ENCODE measurements around the gene FBLN7. TPM values are rescaled to one million over a fixed set of nuclear protein-coding genes. Genes with fewer than 3 reads are reported as not detected.

Gene FBLN7
- total RNA-seq, 1 experiment from 2014 or later: 4.1 TPM

DNA sequence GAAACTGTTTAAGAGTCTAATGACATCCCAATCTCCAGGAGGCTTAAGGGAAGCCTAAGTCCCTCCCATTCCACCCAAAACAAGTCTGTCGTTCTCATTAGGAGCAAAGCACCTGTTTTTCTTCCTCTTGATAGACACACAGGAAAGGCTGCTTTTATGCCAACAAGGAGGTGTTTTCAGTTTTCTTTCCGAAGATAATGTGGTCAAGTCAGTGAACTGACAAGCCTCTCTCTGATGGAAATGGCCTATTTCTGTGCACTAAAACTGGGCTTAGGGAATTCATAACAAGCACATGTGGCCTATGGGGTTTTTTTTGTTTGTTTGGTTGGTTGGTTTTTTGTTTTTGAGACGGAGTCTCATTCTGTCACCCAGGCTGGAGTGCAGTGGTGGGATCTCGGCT is 36.2 kb downstream of the FBLN7 start:
- Histone ChIP-seq H3K4me3 (ENCODE audit: low read depth, low read length, poor library complexity, severe bottlenecking) (no peak overlapping the region), H3K27me3 (replicated peaks; ENCODE audit: insufficient read depth, low read depth, low read length, poor library complexity) (no peaks in the 10 kb centered on the region), H3K36me3 (ENCODE audit: insufficient read depth, low read length, poor library complexity, severe bottlenecking) (no peaks in the 10 kb centered on the region), H3K4me1 (ENCODE audit: insufficient read depth, low read length, poor library complexity, severe bottlenecking) (peaks cover 38% of the 10 kb centered on the region), H3K27ac (ENCODE audit: low read depth, low read length, poor library complexity, severe bottlenecking) (peak overlapping the region; percentile 78), H3K9me3 (ENCODE audit: low read depth, low read length, poor library complexity, severe bottlenecking) (no peaks in the 10 kb centered on the region)
- ChIA-PET POLR2A (ENCODE audit: low non-redundant PET) (no interaction called here), CTCF (no interaction called here)
- intact Hi-C loops (cut with micrococcal nuclease; ENCODE audit: unreplicated experiment): no loop called here
- DNase-seq (ENCODE audit: low spot score): peak; percentile 15
- TF ChIP-seq, protein P1, sequence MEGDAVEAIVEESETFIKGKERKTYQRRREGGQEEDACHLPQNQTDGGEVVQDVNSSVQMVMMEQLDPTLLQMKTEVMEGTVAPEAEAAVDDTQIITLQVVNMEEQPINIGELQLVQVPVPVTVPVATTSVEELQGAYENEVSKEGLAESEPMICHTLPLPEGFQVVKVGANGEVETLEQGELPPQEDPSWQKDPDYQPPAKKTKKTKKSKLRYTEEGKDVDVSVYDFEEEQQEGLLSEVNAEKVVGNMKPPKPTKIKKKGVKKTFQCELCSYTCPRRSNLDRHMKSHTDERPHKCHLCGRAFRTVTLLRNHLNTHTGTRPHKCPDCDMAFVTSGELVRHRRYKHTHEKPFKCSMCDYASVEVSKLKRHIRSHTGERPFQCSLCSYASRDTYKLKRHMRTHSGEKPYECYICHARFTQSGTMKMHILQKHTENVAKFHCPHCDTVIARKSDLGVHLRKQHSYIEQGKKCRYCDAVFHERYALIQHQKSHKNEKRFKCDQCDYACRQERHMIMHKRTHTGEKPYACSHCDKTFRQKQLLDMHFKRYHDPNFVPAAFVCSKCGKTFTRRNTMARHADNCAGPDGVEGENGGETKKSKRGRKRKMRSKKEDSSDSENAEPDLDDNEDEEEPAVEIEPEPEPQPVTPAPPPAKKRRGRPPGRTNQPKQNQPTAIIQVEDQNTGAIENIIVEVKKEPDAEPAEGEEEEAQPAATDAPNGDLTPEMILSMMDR (conservative IDR thresholded peaks at IDR 0.05; ENCODE audit: low read depth, low read length): no peak
- TF ChIP-seq EZH2 (IDR thresholded peaks at IDR 0.05; ENCODE audit: borderline replicate concordance, low read depth, low read length, poor library complexity, severe bottlenecking): no peak
- no TSS peak for BruUV-seq (replicated peaks)

DNA sequence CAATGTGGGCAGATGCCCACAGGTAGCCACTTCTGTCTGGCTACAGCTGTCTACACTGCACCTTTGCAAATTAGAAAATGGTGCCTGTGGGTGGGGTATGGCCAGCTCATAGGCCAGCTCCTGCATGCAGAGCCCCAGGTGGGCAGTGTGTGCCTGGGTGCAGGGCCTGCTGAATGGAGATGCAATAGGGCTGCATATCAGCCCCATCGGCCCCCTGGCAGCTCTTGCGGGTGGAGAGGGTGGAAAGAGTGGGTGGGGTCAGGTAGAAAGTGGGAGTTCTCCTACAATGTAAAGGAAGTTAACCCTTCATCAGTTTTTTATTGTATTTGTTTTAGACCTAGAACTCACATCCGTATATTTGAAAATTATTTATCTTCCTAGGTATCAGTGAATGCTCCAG is 37.1 kb downstream of the FBLN7 start:
- no TSS peak for BruUV-seq (replicated peaks)
- no peak for DNase-seq (ENCODE audit: low spot score)

DNA sequence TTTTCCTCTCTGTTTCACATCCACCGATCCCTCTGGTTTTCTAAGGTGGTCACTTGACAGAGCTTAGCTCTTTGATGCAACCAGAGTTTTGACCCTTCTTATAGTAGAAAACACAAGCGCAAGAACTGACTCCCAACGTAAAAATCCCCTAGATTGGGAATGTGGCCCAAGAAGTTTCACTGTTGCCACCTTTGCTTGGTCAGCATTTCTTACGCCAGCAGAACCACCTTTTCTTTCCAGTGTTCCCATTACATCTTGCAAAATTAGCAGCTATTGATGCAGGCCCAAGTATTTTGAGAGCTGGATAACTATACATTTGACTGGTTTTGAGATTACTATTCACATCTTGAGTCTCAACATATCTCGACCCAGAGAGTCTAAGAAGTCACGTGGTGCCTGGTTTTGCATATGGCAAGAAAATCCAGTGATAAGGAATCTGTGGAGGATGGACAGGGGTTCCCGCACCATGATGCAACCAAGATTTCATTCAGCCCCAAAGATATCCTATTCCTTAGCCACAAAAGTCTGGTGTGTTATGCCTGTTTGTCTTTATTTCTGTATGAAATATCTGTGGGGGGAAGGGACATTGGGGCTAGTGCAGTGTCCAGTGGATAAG is 37.9 kb downstream of the FBLN7 start:
- Histone ChIP-seq H3K4me3 (ENCODE audit: low read depth, low read length, poor library complexity, severe bottlenecking) (no peak overlapping the region), H3K9me3 (ENCODE audit: low read depth, low read length, poor library complexity, severe bottlenecking) (no peaks in the 10 kb centered on the region), H3K36me3 (ENCODE audit: insufficient read depth, low read length, poor library complexity, severe bottlenecking) (no peaks in the 10 kb centered on the region), H3K27ac (ENCODE audit: low read depth, low read length, poor library complexity, severe bottlenecking) (no peak overlapping the region), H3K4me1 (ENCODE audit: insufficient read depth, low read length, poor library complexity, severe bottlenecking) (peaks cover 38% of the 10 kb centered on the region), H3K27me3 (replicated peaks; ENCODE audit: insufficient read depth, low read depth, low read length, poor library complexity) (no peaks in the 10 kb centered on the region)
- BruUV-seq (replicated peaks): no TSS peak
- intact Hi-C loops (cut with micrococcal nuclease; ENCODE audit: unreplicated experiment): no loop called here
- no peak for TF ChIP-seq EZH2 (IDR thresholded peaks at IDR 0.05; ENCODE audit: borderline replicate concordance, low read depth, low read length, poor library complexity, severe bottlenecking)
- TF ChIP-seq, protein P1 (conservative IDR thresholded peaks at IDR 0.05; ENCODE audit: low read depth, low read length): no peak
- CTCF ChIA-PET: no interaction called here
- no peak for DNase-seq (ENCODE audit: low spot score)
- POLR2A ChIA-PET (ENCODE audit: low non-redundant PET): no interaction called here

More for the DNA sequence above, 37.1 kb downstream of the FBLN7 start:
- ChIA-PET POLR2A (ENCODE audit: low non-redundant PET) (no interaction called here), CTCF (no interaction called here)
- no peaks in the 10 kb centered on the region for H3K36me3 ChIP-seq (ENCODE audit: insufficient read depth, low read length, poor library complexity, severe bottlenecking)
- H3K4me3 ChIP-seq (ENCODE audit: low read depth, low read length, poor library complexity, severe bottlenecking): no peak overlapping the region
- TF ChIP-seq, protein P1 (conservative IDR thresholded peaks at IDR 0.05; ENCODE audit: low read depth, low read length): no peak
- TF ChIP-seq EZH2 (IDR thresholded peaks at IDR 0.05; ENCODE audit: borderline replicate concordance, low read depth, low read length, poor library complexity, severe bottlenecking): no peak
- intact Hi-C loops (cut with micrococcal nuclease; ENCODE audit: unreplicated experiment): no loop called here
- no peak overlapping the region for H3K27ac ChIP-seq (ENCODE audit: low read depth, low read length, poor library complexity, severe bottlenecking)
- H3K27me3 ChIP-seq (replicated peaks; ENCODE audit: insufficient read depth, low read depth, low read length, poor library complexity): no peaks in the 10 kb centered on the region
- H3K4me1 ChIP-seq (ENCODE audit: insufficient read depth, low read length, poor library complexity, severe bottlenecking): peaks cover 38% of the 10 kb centered on the region
- no peaks in the 10 kb centered on the region for H3K9me3 ChIP-seq (ENCODE audit: low read depth, low read length, poor library complexity, severe bottlenecking)
